HPDE6-E6E7 (cell line): ENCODE results near the gene PPP2R2B.

Experiments used
- DNase-seq: peaks from one replicate; pipeline ENCODE4 v3.0.0; 2011; ENCODE audit warnings: missing footprints; ENCODE audit errors: extremely low spot score

PPP2R2B gene

GRCh38 chr5:146549615-146550014 lies 328.9 kb downstream of the PPP2R2B start:
- DNase-seq, result no peak

GRCh38 chr5:146548781-146549449 lies 329.6 kb downstream of the PPP2R2B start:
- no peak for DNase-seq

- no peak for DNase-seq
Observed at GRCh38 chr5:146544232-146544631, 334.3 kb downstream of the PPP2R2B start.

GRCh38 chr5:146541958-146542849 lies 336.4 kb downstream of the PPP2R2B start:
- peak; percentile 75 for DNase-seq

GRCh38 chr5:146540414-146540813 lies 338.1 kb downstream of the PPP2R2B start:
- DNase-seq, result no peak

GRCh38 chr5:146539973-146540372 lies 338.6 kb downstream of the PPP2R2B start:
- DNase-seq, result no peak

- no peak for DNase-seq
Observed at GRCh38 chr5:146538432-146538831, 340.1 kb downstream of the PPP2R2B start.

- DNase-seq, result no peak
Observed at GRCh38 chr5:146533882-146534281, 344.7 kb downstream of the PPP2R2B start.

GRCh38 chr5:146533260-146533857 lies 345.2 kb downstream of the PPP2R2B start:
- DNase-seq, result peak; percentile 58
